GM23248 (cell line): ENCODE results near the gene COA3. TPM values are rescaled to one million over a fixed set of nuclear protein-coding genes. Genes with fewer than 3 reads are reported as not detected.

Experiments used
- DNase-seq: peaks from one replicate; pipeline ENCODE4 v3.0.0-alpha.2; 2015
- H2AFZ ChIP-seq: fragments of 200-600 bp; sonication (generic); 2 replicates; pipeline ENCODE4 v1.6.1; 2016; ENCODE audit warnings: antibody characterized with exemption
- H3F3A ChIP-seq: fragments of 200-600 bp; sonication (generic); 2 replicates; pipeline ENCODE4 v1.6.1; 2016; ENCODE audit warnings: mild to moderate bottlenecking, antibody characterized with exemption, mixed run types; ENCODE audit not compliant: insufficient read depth
- H3K27ac ChIP-seq: fragments of 200-600 bp; sonication (generic); 2 replicates; pipeline ENCODE4 v1.5.1; 2016; ENCODE audit warnings: mild to moderate bottlenecking
- H3K27me3 ChIP-seq: fragments of 200-600 bp; sonication (generic); replicated peaks from 2 replicates; pipeline ENCODE4 v1.6.1; 2016; ENCODE audit warnings: mild to moderate bottlenecking; ENCODE audit not compliant: insufficient read depth
- H3K36me3 ChIP-seq: fragments of 200-600 bp; sonication (generic); 2 replicates; pipeline ENCODE4 v1.6.1; 2016; ENCODE audit warnings: low read depth, mild to moderate bottlenecking
- H3K4me1 ChIP-seq: fragments of 200-600 bp; sonication (generic); 2 replicates; pipeline ENCODE4 v1.6.1; 2016; ENCODE audit warnings: mild to moderate bottlenecking; ENCODE audit not compliant: insufficient read depth
- H3K4me2 ChIP-seq: fragments of 200-600 bp; sonication (generic); one replicate; pipeline ENCODE4 v1.6.1; 2016; ENCODE audit warnings: mild to moderate bottlenecking; ENCODE audit not compliant: unreplicated experiment
- H3K4me3 ChIP-seq: fragments of 200-600 bp; sonication (generic); 2 replicates; pipeline ENCODE4 v1.5.1; 2016; ENCODE audit warnings: mild to moderate bottlenecking
- H3K79me2 ChIP-seq: fragments of 200-600 bp; sonication (generic); 2 replicates; pipeline ENCODE4 v1.6.1; 2016; ENCODE audit warnings: mild to moderate bottlenecking; ENCODE audit not compliant: insufficient read depth
- H3K9ac ChIP-seq: fragments of 200-600 bp; sonication (generic); 2 replicates; pipeline ENCODE4 v1.6.1; 2016; ENCODE audit warnings: mild to moderate bottlenecking
- H3K9me2 ChIP-seq: fragments of 200-600 bp; sonication (generic); 2 replicates; pipeline ENCODE4 v1.6.1; 2016; ENCODE audit warnings: mixed run types, mild to moderate bottlenecking, moderate library complexity; ENCODE audit not compliant: insufficient read depth
- H3K9me3 ChIP-seq: fragments of 200-600 bp; sonication (generic); one replicate; pipeline ENCODE4 v1.6.1; 2017; ENCODE audit warnings: low read depth
- H4K20me1 ChIP-seq: fragments of 200-600 bp; sonication (generic); 2 replicates; pipeline ENCODE4 v1.6.0; 2016; ENCODE audit not compliant: insufficient read depth
- EZH2 ChIP-seq: fragments of 200-600 bp; sonication (generic); IDR thresholded peaks from 2 replicates; pipeline ENCODE4 v1.6.1; 2018; ENCODE audit warnings: antibody characterized with exemption, mild to moderate bottlenecking; ENCODE audit not compliant: insufficient read depth, poor library complexity, severe bottlenecking
- EZH2phosphoT487 ChIP-seq: fragments of 200-600 bp; sonication (generic); IDR thresholded peaks from 2 replicates; pipeline ENCODE4 v1.6.1; 2018; ENCODE audit warnings: antibody characterized with exemption, moderate library complexity, mild to moderate bottlenecking, low read depth; ENCODE audit not compliant: insufficient read depth
- WGBS, 2 experiments: methylation state at CpG; one replicate each; pipeline ENCODE4 v1.1.6; 2015 to 2017; ENCODE audit warnings: low lambda C conversion rate in 2 of 2, low coverage in 1 of 2; ENCODE audit errors: missing lambda C conversion rate in 2 of 2; 5-methylcytosine and 5-hydroxymethylcytosine counted together
- in situ Hi-C: fragments of 300-500 bp; cut with MboI; formaldehyde crosslinking; loops from 2 replicates; pipeline ENCODE4 v1.15.0; 2020
- polyA plus RNA-seq: library from polyadenylated mRNA; unstranded; fragments of >200 nt; fragmentation: Nextera tagmentation; extraction: Ambion mirVana; gene quantifications from 2 replicates; pipeline ENCODE4 v1.2.1, GENCODE V29; 2016
- total RNA-seq: library from RNA; depleted of rRNA; stranded (reverse); fragments of >200 nt; shearing (Covaris generic); gene quantifications from 2 replicates; pipeline ENCODE4 v1.2.3, GENCODE V29; 2014; rRNA removed

COA3 gene, protein sequence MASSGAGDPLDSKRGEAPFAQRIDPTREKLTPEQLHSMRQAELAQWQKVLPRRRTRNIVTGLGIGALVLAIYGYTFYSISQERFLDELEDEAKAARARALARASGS
- total RNA-seq (39.1 and 48.0 TPM in 2 replicates), polyA plus RNA-seq (125 TPM in 2 replicates)

DNA sequence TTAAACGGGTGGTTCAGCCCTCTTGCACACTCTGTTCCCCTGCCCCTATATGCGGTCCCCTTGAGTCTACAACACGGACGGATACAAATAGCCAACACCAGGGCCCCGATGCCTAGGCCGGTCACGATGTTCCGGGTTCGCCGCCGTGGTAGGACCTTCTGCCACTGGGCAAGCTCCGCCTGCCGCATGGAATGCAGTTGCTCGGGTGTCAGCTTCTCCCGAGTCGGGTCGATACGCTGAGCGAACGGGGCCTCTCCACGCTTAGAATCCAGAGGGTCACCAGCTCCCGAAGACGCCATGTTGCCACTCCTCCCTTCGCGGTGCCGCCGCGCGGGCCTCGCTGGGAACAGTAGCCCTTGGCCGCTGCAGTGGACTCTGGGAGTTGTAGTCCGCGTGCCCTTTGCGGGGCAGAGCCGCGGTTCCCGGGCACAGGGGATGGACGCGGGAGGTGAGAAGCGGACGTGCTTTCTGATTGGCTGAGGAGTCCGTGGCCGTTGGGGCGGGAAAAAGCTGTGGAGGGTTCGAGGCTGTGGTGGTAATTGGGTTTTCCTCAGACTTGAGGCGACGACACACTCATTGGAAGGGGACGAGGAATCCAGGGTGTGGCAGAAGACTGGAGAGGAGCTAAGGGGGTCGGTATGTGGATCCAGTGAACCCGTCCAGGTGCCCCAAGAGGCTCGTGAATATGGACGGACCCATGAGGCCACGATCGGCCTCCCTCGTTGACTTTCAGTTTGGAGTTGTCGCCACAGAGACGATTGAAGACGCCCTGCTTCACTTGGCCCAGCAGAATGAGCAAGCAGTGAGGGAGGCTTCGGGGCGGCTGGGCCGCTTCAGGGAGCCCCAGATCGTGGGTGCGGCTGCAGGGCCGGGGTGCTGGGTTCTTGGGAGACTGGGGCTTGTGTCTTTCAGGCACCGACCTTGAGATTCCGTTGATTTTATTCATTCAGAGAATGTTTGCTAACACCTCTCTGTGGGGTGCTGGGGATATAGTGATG is at the start of gene COA3, which contains the start of gene CNTD1:
Gene COA3 (minus strand): TSS at position 322 of the 998 bp plus-strand sequence. CDS start 23 bp downstream, at position 299.
Gene CNTD1 (plus strand): TSS at position 479 of the 998 bp plus-strand sequence. CDS start 207 bp downstream, at position 686.
- Histone ChIP-seq H3K4me2 (peak within 1 kb of the TSS; percentile 93), H2AFZ (peak within 1 kb of the TSS; percentile 85), H3K9ac (peak within 1 kb of the TSS; percentile 88), H3K36me3 (no peaks in the 10 kb centered on the region), H3K27ac (peak within 1 kb of the TSS; percentile 49), H3K9me3 (no peaks in the 10 kb centered on the region), H3K4me1 (peaks cover 13% of the 10 kb centered on the region; the same call in 1 of the 2 replicates), H3K27me3 (no peaks in the 10 kb centered on the region), H3K4me3 (peak within 1 kb of the TSS; percentile 97), H3K9me2 (no peaks in the 10 kb centered on the region), H3K79me2 (peaks cover 20% of the 10 kb centered on the region), H3F3A (no peaks in the 10 kb centered on the region), H4K20me1 (no peaks in the 10 kb centered on the region)
- DNase-seq: peak; percentile 92
- in situ Hi-C loops: no loop called here
- 27 to 28% methylated on average over 66 of the region's 66 CpGs for WGBS, 2 experiments
- TF ChIP-seq EZH2 (no peak), EZH2phosphoT487 (no peak)

DNA sequence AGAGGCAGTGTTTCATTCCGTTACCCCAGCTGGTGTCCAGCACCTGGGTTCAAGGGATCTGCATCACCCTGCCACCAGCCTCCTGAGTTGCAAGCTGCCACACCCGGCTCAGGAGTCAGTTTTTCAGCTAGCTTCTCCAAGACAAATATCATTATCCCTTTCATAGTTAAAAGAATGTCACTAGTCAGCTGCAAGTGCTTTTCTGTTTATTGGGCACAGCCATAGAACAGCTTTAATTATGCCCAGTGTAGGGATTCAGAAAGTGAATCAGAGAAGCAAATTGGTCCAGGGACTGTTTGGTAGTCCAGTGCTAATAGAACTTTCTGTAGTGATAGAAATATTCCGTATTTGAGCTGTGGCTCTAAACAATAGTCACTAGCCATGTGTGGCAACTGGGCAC is 49.6 kb upstream of the COA3 start:
- peaks cover 13% of the 10 kb centered on the region for H3K4me1 ChIP-seq
- WGBS, 2 experiments: 59 to 62% methylated on average over 3 of the region's 3 CpGs
- no peaks in the 10 kb centered on the region for H3K9me3 ChIP-seq
- H3K9ac ChIP-seq: no peak overlapping the region
- H3K27me3 ChIP-seq: 0 out of 2 replicates have a peak, but pooled peaks cover 3% of the 10 kb centered on the region
- no peak overlapping the region for H3K27ac ChIP-seq
- TF ChIP-seq EZH2 (no peak), EZH2phosphoT487 (no peak)
- in situ Hi-C loops: no loop called here
- no peaks in the 10 kb centered on the region for H3K79me2 ChIP-seq
- H3K4me2 ChIP-seq: no peak overlapping the region
- H2AFZ ChIP-seq: no peak overlapping the region
- H3K4me3 ChIP-seq: no peak overlapping the region
- no peaks in the 10 kb centered on the region for H4K20me1 ChIP-seq
- no peak for DNase-seq
- peaks cover 8% of the 10 kb centered on the region; the same call in 1 of the 2 replicates for H3K36me3 ChIP-seq
- H3K9me2 ChIP-seq: no peaks in the 10 kb centered on the region
- H3F3A ChIP-seq: peaks cover 14% of the 10 kb centered on the region

DNA sequence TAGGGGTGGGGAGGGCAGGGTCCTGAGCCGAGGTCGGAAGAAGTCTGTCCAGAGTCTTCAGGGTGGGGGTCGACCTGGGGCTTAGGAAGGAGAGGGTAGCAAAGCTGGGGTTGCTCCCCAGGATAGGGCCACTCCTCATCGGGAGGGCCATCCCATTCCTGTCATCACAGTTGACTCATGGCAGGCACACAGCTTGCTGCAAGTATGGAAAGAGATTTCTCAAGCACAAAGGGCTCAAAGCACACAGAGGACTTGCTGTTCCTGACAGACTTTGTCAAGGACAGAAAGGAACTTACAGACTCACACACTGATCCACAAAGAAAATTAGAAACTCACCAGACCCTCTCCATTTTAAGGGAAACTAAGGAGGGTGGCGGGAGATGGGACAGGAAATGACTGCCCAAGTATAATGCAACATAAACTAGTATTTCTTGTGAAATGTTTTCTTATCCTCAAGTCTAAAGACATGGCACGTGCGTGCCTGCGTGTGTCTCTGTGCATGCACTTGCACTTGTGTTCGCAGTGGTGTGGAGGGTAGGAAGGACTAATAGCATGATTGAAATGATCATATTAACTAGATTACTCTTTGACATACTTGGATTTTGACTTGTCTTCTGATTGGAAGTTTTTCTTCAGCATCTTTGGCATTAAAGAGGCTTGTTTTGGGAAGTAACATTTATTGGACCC is 48.2 kb upstream of the COA3 start:
- peak; percentile 85 for DNase-seq
- no peaks in the 10 kb centered on the region for H3K9me2 ChIP-seq
- H3K9me3 ChIP-seq: no peaks in the 10 kb centered on the region
- peaks cover 13% of the 10 kb centered on the region for H3K36me3 ChIP-seq
- H3F3A ChIP-seq: peaks cover 28% of the 10 kb centered on the region
- H3K27me3 ChIP-seq: 0 out of 2 replicates have a peak, but pooled peaks cover 3% of the 10 kb centered on the region
- peak overlapping the region; percentile 63 for H3K27ac ChIP-seq
- H3K4me3 ChIP-seq: no peak overlapping the region
- 31 to 35% methylated on average over 8 to 9 of the region's 9 CpGs for WGBS, 2 experiments
- peak overlapping the region; percentile 46 for H3K4me2 ChIP-seq
- TF ChIP-seq EZH2phosphoT487 (no peak), EZH2 (no peak)
- H2AFZ ChIP-seq: no peak overlapping the region
- no peaks in the 10 kb centered on the region for H4K20me1 ChIP-seq
- H3K79me2 ChIP-seq: no peaks in the 10 kb centered on the region
- peaks cover 13% of the 10 kb centered on the region for H3K4me1 ChIP-seq
- in situ Hi-C loops: no loop called here
- H3K9ac ChIP-seq: peak overlapping the region; percentile 44

DNA sequence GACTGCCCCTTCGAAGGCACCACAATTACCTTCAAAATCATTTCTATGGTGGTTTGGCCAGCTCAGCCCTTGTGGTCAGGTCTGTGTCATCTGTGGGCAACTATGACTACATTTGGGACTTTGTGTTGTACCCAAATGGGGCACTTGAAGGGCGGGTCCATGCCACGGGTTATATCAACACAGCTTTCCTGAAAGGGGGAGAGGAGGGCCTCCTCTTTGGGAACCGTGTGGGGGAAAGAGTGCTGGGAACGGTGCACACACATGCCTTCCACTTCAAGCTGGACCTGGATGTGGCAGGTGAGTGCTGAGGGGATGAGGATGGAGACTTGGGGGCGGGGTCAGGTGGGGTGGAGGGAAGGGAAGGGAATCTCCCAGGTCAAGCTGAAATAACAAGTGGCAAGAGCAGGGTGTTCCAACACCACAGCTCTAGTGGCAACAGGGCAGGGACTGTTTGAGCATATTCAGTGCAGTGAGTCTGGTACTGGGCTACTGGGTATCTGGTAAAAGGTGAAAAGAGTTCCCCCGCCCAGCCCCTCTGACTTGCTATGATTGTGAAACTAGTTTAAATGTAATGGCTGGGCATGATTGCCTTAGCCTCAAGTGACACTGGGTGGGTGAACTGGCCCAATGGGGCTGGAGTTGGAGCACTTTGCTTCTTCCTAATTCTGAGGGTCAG is 47.6 kb upstream of the COA3 start:
- Histone ChIP-seq H3K27ac (peak overlapping the region; percentile 63), H3K27me3 (0 out of 2 replicates have a peak, but pooled peaks cover 3% of the 10 kb centered on the region), H3F3A (peaks cover 34% of the 10 kb centered on the region), H3K9ac (no peak overlapping the region), H3K4me1 (peaks cover 13% of the 10 kb centered on the region), H2AFZ (no peak overlapping the region), H3K9me3 (no peaks in the 10 kb centered on the region), H4K20me1 (no peaks in the 10 kb centered on the region), H3K4me2 (no peak overlapping the region), H3K4me3 (no peak overlapping the region), H3K9me2 (no peaks in the 10 kb centered on the region), H3K79me2 (no peaks in the 10 kb centered on the region), H3K36me3 (peaks cover 19% of the 10 kb centered on the region)
- WGBS, 2 experiments: 80 to 86% methylated on average over 7 of the region's 7 CpGs
- DNase-seq: no peak
- in situ Hi-C loops: no loop called here
- TF ChIP-seq EZH2phosphoT487: no peak
- no peak for TF ChIP-seq EZH2
